ENCODE results near the gene AFF3.

Gene AFF3

DNA sequence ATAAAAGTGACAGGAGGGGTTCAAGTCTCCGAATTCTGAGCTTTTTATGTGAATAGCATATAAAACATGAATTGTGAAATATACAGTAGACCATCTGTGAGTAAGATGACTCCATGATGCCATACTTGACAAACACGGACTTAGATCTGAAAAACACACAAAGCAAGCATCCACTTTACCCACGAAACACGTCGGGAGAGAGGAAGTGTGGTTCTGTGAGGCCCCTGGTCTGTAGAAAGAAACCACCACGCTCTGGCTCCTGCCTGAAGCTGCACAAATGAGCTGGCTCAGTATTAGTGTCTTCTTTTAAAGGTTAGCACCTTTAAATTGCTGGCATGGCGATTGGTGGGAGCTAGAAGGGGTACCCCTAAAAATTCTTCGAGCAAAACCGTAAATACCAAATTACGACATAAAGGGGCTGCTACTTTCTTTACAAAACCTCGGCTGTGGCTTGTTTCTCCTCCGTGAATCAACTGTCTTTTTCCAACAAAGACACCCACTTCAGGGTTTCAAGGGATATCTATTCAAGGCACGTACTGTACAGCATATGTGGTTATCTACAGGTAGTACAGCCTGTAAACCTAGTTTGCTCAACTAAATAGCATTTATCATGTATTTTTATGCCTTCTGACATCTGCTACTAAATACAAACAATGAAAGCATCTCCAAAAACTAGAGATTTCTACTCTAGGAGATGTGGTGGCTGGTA is 70.9 kb downstream of the AFF3 start:
- Mint-ChIP-seq H3K4me3 (no peak overlapping the region), H3K4me1 (peaks cover 21% of the 10 kb centered on the region), H3K9me3 (no peaks in the 10 kb centered on the region), H3K27me3 (no peaks in the 10 kb centered on the region), H3K27ac (no peak overlapping the region), H3K36me3 (peaks cover 2% of the 10 kb centered on the region)

DNA sequence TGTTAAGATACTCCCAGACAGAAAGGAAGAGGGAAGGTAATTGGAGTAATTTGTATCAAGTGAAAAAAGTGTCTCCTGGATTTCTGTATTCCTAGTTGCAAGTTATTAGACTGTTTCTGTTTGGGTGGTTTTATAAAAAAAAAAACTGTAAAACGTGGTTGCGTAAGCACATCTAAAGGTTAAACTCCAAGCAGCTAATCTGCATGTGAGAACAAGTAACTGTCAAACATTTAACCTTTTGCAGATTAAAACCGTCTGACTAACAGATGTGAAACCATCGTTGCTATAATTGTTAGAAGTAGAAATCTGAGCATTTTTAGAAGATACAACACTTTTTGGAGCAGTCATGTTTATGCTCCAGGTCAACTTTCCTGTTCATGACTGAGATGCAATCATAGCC is 72.3 kb downstream of the AFF3 start:
- no peak overlapping the region for H3K4me3 Mint-ChIP-seq
- H3K27ac Mint-ChIP-seq = no peak overlapping the region
- peaks cover 2% of the 10 kb centered on the region for H3K36me3 Mint-ChIP-seq
- H3K9me3 Mint-ChIP-seq = no peaks in the 10 kb centered on the region
- peaks cover 21% of the 10 kb centered on the region for H3K4me1 Mint-ChIP-seq
- no peaks in the 10 kb centered on the region for H3K27me3 Mint-ChIP-seq

GRCh38 chr2:100068395-100068794 is 74.0 kb downstream of the AFF3 start:
- peak overlapping the region; percentile 21 for H3K27ac Mint-ChIP-seq
- H3K9me3 Mint-ChIP-seq = no peaks in the 10 kb centered on the region
- no peaks in the 10 kb centered on the region for H3K27me3 Mint-ChIP-seq
- H3K36me3 Mint-ChIP-seq = peaks cover 2% of the 10 kb centered on the region
- H3K4me3 Mint-ChIP-seq = no peak overlapping the region
- peaks cover 21% of the 10 kb centered on the region for H3K4me1 Mint-ChIP-seq

- peaks cover 21% of the 10 kb centered on the region for H3K4me1 Mint-ChIP-seq
- peaks cover 3% of the 10 kb centered on the region for H3K36me3 Mint-ChIP-seq
- H3K27ac Mint-ChIP-seq = no peak overlapping the region
- no peaks in the 10 kb centered on the region for H3K9me3 Mint-ChIP-seq
- H3K27me3 Mint-ChIP-seq = no peaks in the 10 kb centered on the region
- H3K4me3 Mint-ChIP-seq = no peak overlapping the region
These were observed 74.6 kb downstream of the AFF3 start for GRCh38 chr2:100067784-100068183.

GRCh38 chr2:100066856-100067255 is 75.5 kb downstream of the AFF3 start:
- peaks cover 7% of the 10 kb centered on the region for H3K36me3 Mint-ChIP-seq
- no peak overlapping the region for H3K27ac Mint-ChIP-seq
- H3K9me3 Mint-ChIP-seq = no peaks in the 10 kb centered on the region

GRCh38 chr2:100066246-100066645 is 76.1 kb downstream of the AFF3 start:
- Mint-ChIP-seq H3K4me3 (no peak overlapping the region), H3K9me3 (no peaks in the 10 kb centered on the region), H3K4me1 (peaks cover 22% of the 10 kb centered on the region), H3K27ac (no peak overlapping the region), H3K36me3 (peaks cover 7% of the 10 kb centered on the region), H3K27me3 (no peaks in the 10 kb centered on the region)

More at GRCh38 chr2:100066856-100067255, 75.5 kb downstream of the AFF3 start:
- peaks cover 23% of the 10 kb centered on the region for H3K4me1 Mint-ChIP-seq
- H3K4me3 Mint-ChIP-seq = no peak overlapping the region
- H3K27me3 Mint-ChIP-seq = no peaks in the 10 kb centered on the region

DNA sequence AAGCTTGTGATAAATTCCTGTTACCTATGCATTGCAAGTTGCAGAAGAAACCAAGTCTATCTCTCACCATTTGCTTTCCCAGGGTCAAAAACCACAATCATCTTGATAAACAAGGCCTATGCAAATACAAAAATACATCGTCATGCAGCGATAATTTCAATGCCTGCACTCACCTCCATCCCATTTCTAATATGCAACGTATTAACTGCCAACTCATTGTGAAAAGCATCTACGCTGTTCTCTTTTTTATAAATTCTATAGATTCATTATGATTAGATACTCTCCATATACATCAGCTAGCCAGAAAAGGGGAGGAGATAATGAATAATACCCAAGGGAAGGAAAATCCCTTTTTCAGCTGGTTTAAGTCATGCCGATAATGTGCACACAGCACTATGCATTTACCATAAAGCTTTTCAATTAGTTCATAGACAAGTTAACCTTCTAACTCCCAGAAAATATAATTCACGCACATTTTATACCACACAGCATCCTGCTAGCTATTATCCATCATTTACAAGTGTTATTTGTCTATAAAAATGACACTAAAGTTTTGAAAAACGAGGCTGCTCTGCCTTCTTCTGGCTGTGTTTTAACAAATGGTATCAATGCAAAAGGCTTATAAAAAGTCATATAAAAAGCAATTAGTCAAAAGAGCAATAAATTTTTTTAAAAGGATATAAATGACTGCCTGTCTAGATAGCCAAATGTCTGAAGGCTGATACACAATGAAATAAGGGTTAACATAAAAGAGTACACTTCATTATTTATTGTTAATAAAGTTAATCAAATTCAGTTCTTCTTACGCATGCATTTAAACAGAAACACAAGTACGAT is 77.6 kb downstream of the AFF3 start:
- no peaks in the 10 kb centered on the region for H3K9me3 Mint-ChIP-seq
- H3K27me3 Mint-ChIP-seq = no peaks in the 10 kb centered on the region
- peak overlapping the region; percentile 12 for H3K27ac Mint-ChIP-seq
- H3K4me1 Mint-ChIP-seq = peaks cover 23% of the 10 kb centered on the region
- H3K4me3 Mint-ChIP-seq = no peak overlapping the region
- H3K36me3 Mint-ChIP-seq = peaks cover 7% of the 10 kb centered on the region

DNA sequence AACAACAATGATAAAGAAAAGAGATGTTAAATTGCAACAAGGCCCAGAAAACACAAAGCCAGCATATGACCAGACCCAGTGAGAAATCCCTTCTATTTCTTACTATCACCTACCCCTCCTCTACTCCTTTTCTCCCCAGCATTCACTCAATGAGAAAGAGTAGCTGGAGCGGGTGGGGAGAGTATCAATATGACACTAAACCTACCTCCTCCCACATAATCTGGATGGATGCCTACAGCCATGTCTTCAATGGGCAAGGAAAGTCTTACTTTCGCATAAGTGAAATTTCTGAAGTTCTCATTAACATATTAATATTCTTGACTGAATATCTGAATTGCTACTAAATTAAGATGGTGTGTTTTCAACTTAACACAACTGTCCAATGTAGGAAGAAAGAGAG is 78.2 kb downstream of the AFF3 start:
- H3K36me3 Mint-ChIP-seq = peaks cover 7% of the 10 kb centered on the region
- no peaks in the 10 kb centered on the region for H3K27me3 Mint-ChIP-seq
- H3K9me3 Mint-ChIP-seq = no peaks in the 10 kb centered on the region
- peaks cover 27% of the 10 kb centered on the region for H3K4me1 Mint-ChIP-seq
- no peak overlapping the region for H3K27ac Mint-ChIP-seq
- H3K4me3 Mint-ChIP-seq = no peak overlapping the region

GRCh38 chr2:100063459-100063953 is 78.9 kb downstream of the AFF3 start:
- Mint-ChIP-seq H3K9me3 (no peaks in the 10 kb centered on the region), H3K36me3 (peaks cover 7% of the 10 kb centered on the region), H3K27me3 (no peaks in the 10 kb centered on the region), H3K27ac (no peak overlapping the region), H3K4me3 (no peak overlapping the region), H3K4me1 (peaks cover 28% of the 10 kb centered on the region)

DNA sequence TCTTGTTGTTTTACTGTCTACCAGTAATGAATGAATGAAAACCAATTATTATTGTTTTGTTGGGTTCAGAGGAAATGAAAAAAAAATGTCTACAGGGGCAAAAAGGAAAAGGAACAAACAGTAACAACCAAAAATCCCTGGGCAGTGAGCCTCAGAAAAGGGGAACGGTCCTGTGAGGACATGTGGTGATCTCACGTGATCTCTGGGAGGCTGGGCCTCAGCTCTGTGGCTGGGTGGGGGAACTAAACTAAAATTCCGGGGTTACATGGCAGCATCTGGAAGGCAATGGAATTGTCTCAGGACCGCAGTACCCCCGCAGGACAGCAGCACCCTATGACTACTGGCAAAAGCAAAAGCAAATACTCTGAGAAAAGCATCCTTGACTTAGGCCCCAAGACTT is 80.1 kb downstream of the AFF3 start:
- Mint-ChIP-seq H3K4me1 (peaks cover 20% of the 10 kb centered on the region), H3K4me3 (no peak overlapping the region), H3K36me3 (peaks cover 9% of the 10 kb centered on the region), H3K27ac (no peak overlapping the region), H3K9me3 (no peaks in the 10 kb centered on the region), H3K27me3 (no peaks in the 10 kb centered on the region)

- Mint-ChIP-seq H3K27ac (peak overlapping the region; percentile 91), H3K4me3 (no peak overlapping the region), H3K27me3 (no peaks in the 10 kb centered on the region), H3K36me3 (peaks cover 16% of the 10 kb centered on the region), H3K4me1 (peaks cover 20% of the 10 kb centered on the region), H3K9me3 (no peaks in the 10 kb centered on the region)
These were observed 81.5 kb downstream of the AFF3 start for GRCh38 chr2:100060875-100061274.

DNA sequence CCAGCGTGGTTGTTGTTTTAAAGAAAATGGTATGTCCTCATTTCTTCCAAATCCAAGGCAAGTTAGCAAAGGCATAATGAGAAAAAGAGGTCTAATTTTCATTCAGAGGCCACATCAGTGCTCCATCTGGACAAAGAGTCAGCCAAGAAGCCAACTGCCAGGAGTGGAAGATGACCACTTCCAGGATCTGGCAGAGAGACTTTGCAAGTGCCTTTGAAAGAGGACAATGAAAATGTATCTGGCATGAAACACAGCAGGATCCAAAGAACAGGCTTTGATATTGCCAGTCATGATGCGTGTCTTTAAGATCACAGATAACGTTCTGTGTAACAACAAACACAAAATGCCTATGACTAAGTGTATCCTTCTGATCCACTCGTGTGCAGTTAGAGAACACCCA is 82.8 kb downstream of the AFF3 start:
- H3K27me3 Mint-ChIP-seq = no peaks in the 10 kb centered on the region
- peaks cover 16% of the 10 kb centered on the region for H3K36me3 Mint-ChIP-seq
- H3K4me1 Mint-ChIP-seq = peaks cover 20% of the 10 kb centered on the region
- no peak overlapping the region for H3K27ac Mint-ChIP-seq
- no peak overlapping the region for H3K4me3 Mint-ChIP-seq
- H3K9me3 Mint-ChIP-seq = no peaks in the 10 kb centered on the region

DNA sequence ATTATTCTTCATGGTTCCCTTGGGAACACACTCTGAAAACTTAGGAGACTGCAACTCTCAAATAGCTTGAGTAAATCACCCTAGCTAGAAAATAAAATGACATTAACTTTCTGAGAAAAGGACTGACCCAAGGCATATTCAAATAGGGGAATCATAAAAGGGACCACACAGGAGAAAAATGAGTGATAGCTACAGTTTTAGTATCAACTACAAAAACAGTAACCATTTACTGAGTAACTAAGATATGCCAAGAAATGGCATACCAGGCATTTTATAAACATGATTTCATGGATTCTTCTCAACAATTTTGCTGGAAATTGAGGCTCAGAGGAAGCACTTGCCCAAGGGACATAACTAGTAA is 84.5 kb downstream of the AFF3 start:
- H3K4me3 Mint-ChIP-seq = no peak overlapping the region
- H3K9me3 Mint-ChIP-seq = no peaks in the 10 kb centered on the region
- H3K36me3 Mint-ChIP-seq = peaks cover 13% of the 10 kb centered on the region
- H3K4me1 Mint-ChIP-seq = peaks cover 20% of the 10 kb centered on the region
- H3K27ac Mint-ChIP-seq = no peak overlapping the region
- no peaks in the 10 kb centered on the region for H3K27me3 Mint-ChIP-seq

- H3K4me3 Mint-ChIP-seq = no peak overlapping the region
- H3K27ac Mint-ChIP-seq = no peak overlapping the region
- no peaks in the 10 kb centered on the region for H3K27me3 Mint-ChIP-seq
- peaks cover 9% of the 10 kb centered on the region for H3K36me3 Mint-ChIP-seq
- H3K4me1 Mint-ChIP-seq = peaks cover 3% of the 10 kb centered on the region
- H3K9me3 Mint-ChIP-seq = no peaks in the 10 kb centered on the region
These were observed 88.0 kb downstream of the AFF3 start for GRCh38 chr2:100054426-100054825.

DNA sequence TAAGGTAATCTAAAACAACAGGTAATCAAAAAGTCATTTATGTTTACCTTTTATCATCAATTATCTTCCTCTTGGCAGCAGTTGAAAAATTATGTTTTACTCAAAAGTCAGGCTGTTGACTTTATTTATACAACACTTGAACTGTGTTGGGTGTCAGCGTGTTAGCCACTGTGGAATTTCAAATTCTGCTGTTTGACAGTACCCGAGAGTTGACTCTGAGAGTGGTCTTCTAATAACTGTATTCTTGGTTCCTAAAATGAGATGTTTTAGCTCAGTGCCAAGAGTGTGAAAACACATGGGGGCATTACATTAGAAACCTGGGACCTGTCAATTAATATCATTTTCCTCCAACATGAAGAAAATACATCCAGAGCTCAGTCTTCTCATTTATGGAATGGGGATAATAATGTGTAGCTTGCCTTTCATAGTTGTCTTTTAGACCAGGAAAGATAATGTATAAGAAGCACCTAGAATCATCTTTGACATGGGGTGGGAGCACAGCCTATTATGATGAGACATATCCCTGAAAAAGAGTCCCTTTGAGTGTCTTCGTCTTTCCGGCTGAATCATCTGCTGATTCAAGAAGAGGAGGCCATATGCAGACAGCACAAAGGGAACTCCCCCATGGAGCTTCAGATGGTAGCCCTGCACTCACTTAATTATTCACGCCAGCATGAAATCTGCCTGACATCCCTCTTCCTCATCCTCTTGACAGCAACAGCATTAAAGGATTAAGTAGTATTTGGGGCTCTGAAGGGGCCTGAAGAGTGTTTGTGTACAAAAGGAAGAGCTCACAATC is 89.1 kb downstream of the AFF3 start:
- no peaks in the 10 kb centered on the region for H3K9me3 Mint-ChIP-seq
- no peak overlapping the region for H3K4me3 Mint-ChIP-seq
- no peaks in the 10 kb centered on the region for H3K27me3 Mint-ChIP-seq
- H3K4me1 Mint-ChIP-seq = no peaks in the 10 kb centered on the region
- peaks cover 9% of the 10 kb centered on the region for H3K36me3 Mint-ChIP-seq
- no peak overlapping the region for H3K27ac Mint-ChIP-seq

Measured in activated naive CD4-positive, alpha-beta T cell treated with anti-CD3 and anti-CD28 coated beads, Interleukin-2, amount 50 U/mL, for 24 hours (primary cell).